Neural cell (in vitro differentiated cells): ENCODE data around the gene ECHDC3. TPM values are rescaled to one million over a fixed set of nuclear protein-coding genes. Genes with fewer than 3 reads are reported as not detected.

Source experiments
- H2AFZ ChIP-seq: fragments of 200-600, 300-800 bp; sonication (generic), shearing (Covaris generic); 2 replicates; pipeline ENCODE4 v1.6.0; 2014; ENCODE audit warnings: low read depth, mild to moderate bottlenecking, antibody characterized with exemption, low read length, moderate library complexity
- H3F3A ChIP-seq: fragments of 200-600 bp; shearing (Covaris generic); 2 replicates; pipeline ENCODE4 v1.6.1; 2016; ENCODE audit warnings: mild to moderate bottlenecking, moderate library complexity, mixed read lengths, antibody characterized with exemption, low read length; ENCODE audit not compliant: insufficient read depth, poor library complexity, severe bottlenecking
- H3K27ac ChIP-seq: fragments of 200-600, 300-800 bp; sonication (generic), shearing (Covaris generic); 2 replicates; pipeline ENCODE4 v1.5.1; 2014; ENCODE audit warnings: mild to moderate bottlenecking, low read length, moderate library complexity
- H3K27me3 ChIP-seq: fragments of 300-800, 200-600 bp; sonication (generic), shearing (Covaris generic); 2 replicates; pipeline ENCODE4 v1.6.0; 2014; ENCODE audit warnings: mild to moderate bottlenecking, low read depth, low read length, moderate library complexity; ENCODE audit not compliant: insufficient read depth
- H3K36me3 ChIP-seq: fragments of 300-800, 200-600 bp; sonication (generic), shearing (Covaris generic); 2 replicates; pipeline ENCODE4 v1.5.1; 2014; ENCODE audit warnings: mild to moderate bottlenecking, antibody characterized with exemption, low read length, moderate library complexity; ENCODE audit not compliant: insufficient read depth
- H3K4me2 ChIP-seq: fragments of 300-800, 200-600 bp; sonication (generic), shearing (Covaris generic); 2 replicates; pipeline ENCODE4 v1.6.0; 2014; ENCODE audit warnings: mild to moderate bottlenecking, low read length
- H3K4me3 ChIP-seq: fragments of 300-800, 200-600 bp; sonication (generic), shearing (Covaris generic); 2 replicates; pipeline ENCODE4 v1.5.1; 2014; ENCODE audit warnings: mild to moderate bottlenecking, low read length, moderate library complexity
- H3K79me2 ChIP-seq: fragments of 200-600 bp; shearing (Covaris generic); replicated peaks from 2 replicates; pipeline ENCODE4 v1.6.0; 2014; ENCODE audit warnings: mild to moderate bottlenecking, low read length, moderate library complexity; ENCODE audit not compliant: insufficient read depth
- H3K9ac ChIP-seq: fragments of 300-800, 200-600 bp; sonication (generic), shearing (Covaris generic); 2 replicates; pipeline ENCODE4 v1.6.1; 2016; ENCODE audit warnings: mild to moderate bottlenecking, low read length, mixed read lengths
- H3K9me2 ChIP-seq: fragments of 200-600 bp; shearing (Covaris generic); 2 replicates; pipeline ENCODE4 v1.6.1; 2016; ENCODE audit warnings: mild to moderate bottlenecking, low read length, mixed read lengths; ENCODE audit not compliant: insufficient read depth
- H3K9me3 ChIP-seq: fragments of 200-600, 300-800 bp; sonication (generic), shearing (Covaris generic); 2 replicates; pipeline ENCODE4 v1.6.1; 2016; ENCODE audit warnings: mild to moderate bottlenecking, mixed run types, low read length, moderate library complexity, mixed read lengths
- H4K20me1 ChIP-seq: fragments of 200-600 bp; shearing (Covaris generic); 2 replicates; pipeline ENCODE4 v1.6.1; 2016; ENCODE audit warnings: mild to moderate bottlenecking, mixed run types; ENCODE audit not compliant: insufficient read depth
- CTCF ChIP-seq: fragments of 450-650 bp; IDR thresholded peaks from 2 replicates; pipeline ENCODE4 v1.5.1; 2014; ENCODE audit warnings: antibody characterized with exemption, mild to moderate bottlenecking, moderate library complexity; ENCODE audit not compliant: poor library complexity, severe bottlenecking
- EP300 ChIP-seq: fragments of 450-650 bp; conservative IDR thresholded peaks from 2 replicates; pipeline ENCODE4 v1.6.1; 2014; ENCODE audit warnings: antibody characterized with exemption, mild to moderate bottlenecking, moderate library complexity; ENCODE audit not compliant: poor library complexity, severe bottlenecking
- EZH2 ChIP-seq: fragments of 200-600, 300-800 bp; shearing (Covaris generic), sonication (generic); IDR thresholded peaks from 2 replicates; pipeline ENCODE4 v1.6.1; 2014; ENCODE audit warnings: antibody characterized with exemption, low read length, borderline replicate concordance, mild to moderate bottlenecking; ENCODE audit not compliant: insufficient read depth, poor library complexity, severe bottlenecking
- MXI1 ChIP-seq: fragments of 450-650 bp; conservative IDR thresholded peaks from 2 replicates; pipeline ENCODE4 v1.6.1; 2014; ENCODE audit warnings: antibody characterized with exemption, mild to moderate bottlenecking; ENCODE audit not compliant: poor library complexity, severe bottlenecking
- POLR2AphosphoS5 ChIP-seq: IDR thresholded peaks from 2 replicates; pipeline ENCODE4 v1.6.1; 2012
- RAD21 ChIP-seq: fragments of 450-650 bp; conservative IDR thresholded peaks from 2 replicates; pipeline ENCODE4 v1.6.1; 2014; ENCODE audit warnings: antibody characterized with exemption, mild to moderate bottlenecking, moderate library complexity
- REST ChIP-seq: IDR thresholded peaks from 2 replicates; pipeline ENCODE4 v1.6.1; 2012; ENCODE audit warnings: borderline replicate concordance
- SMC3 ChIP-seq: fragments of 450-650 bp; conservative IDR thresholded peaks from 2 replicates; pipeline ENCODE4 v1.6.1; 2014; ENCODE audit warnings: antibody characterized with exemption, mild to moderate bottlenecking, moderate library complexity; ENCODE audit not compliant: poor library complexity
- TAF1 ChIP-seq: IDR thresholded peaks from 2 replicates; pipeline ENCODE4 v1.6.1; 2012; ENCODE audit warnings: low read depth
- polyA minus RNA-seq: library from RNA; depleted of rRNA, polyadenylated mRNA; stranded (reverse); fragments of >200 nt; gene quantifications from 2 replicates; pipeline ENCODE4 v1.2.3, GENCODE V29; 2014
- polyA plus RNA-seq: library from polyadenylated mRNA; depleted of rRNA; stranded (reverse); fragments of >200 nt; gene quantifications from 2 replicates; pipeline ENCODE4 v1.2.3, GENCODE V29; 2014

Gene ECHDC3
- polyA plus RNA-seq (0.64 TPM in 1 of 2 replicates, not detected in the other), polyA minus RNA-seq (not detected in 2 replicates)

GRCh38 chr10:11742009-11742778, at the start of gene ECHDC3:
ECHDC3 (plus strand) TSS chr10:11742382; CDS start chr10:11742577, 195 bp downstream.
- Histone ChIP-seq H2AFZ (no peak within 1 kb of the TSS), H3F3A (no peaks in the 10 kb centered on the region), H3K27me3 (no peaks in the 10 kb centered on the region), H3K9me2 (no peaks in the 10 kb centered on the region), H3K9ac (no peak within 1 kb of the TSS), H3K4me2 (no peak within 1 kb of the TSS), H4K20me1 (no peaks in the 10 kb centered on the region), H3K36me3 (no peaks in the 10 kb centered on the region), H3K4me3 (no peak within 1 kb of the TSS), H3K9me3 (no peaks in the 10 kb centered on the region), H3K79me2 (no peaks in the 10 kb centered on the region), H3K27ac (no peak within 1 kb of the TSS)
- TF ChIP-seq CTCF: no peak
- no peak for TF ChIP-seq MXI1
- TF ChIP-seq POLR2AphosphoS5: no peak
- no peak for TF ChIP-seq SMC3
- TF ChIP-seq EZH2: no peak
- no peak for TF ChIP-seq REST
- TF ChIP-seq EP300: no peak
- no peak for TF ChIP-seq TAF1
- TF ChIP-seq RAD21: no peak

GRCh38 chr10:11693376-11693775, 48.8 kb upstream of the ECHDC3 start:
- H4K20me1 ChIP-seq: no peaks in the 10 kb centered on the region
- H3K27ac ChIP-seq: no peak overlapping the region
- H2AFZ ChIP-seq: no peak overlapping the region
- H3K9ac ChIP-seq: no peak overlapping the region
- no peak overlapping the region for H3K4me2 ChIP-seq
- no peaks in the 10 kb centered on the region for H3K36me3 ChIP-seq
- H3K79me2 ChIP-seq: no peaks in the 10 kb centered on the region
- H3K9me2 ChIP-seq: no peaks in the 10 kb centered on the region
- no peaks in the 10 kb centered on the region for H3F3A ChIP-seq
- H3K27me3 ChIP-seq: no peaks in the 10 kb centered on the region
- no peaks in the 10 kb centered on the region for H3K9me3 ChIP-seq
- H3K4me3 ChIP-seq: no peak overlapping the region
- TF ChIP-seq MXI1 (no peak), CTCF (no peak), POLR2AphosphoS5 (no peak), EP300 (no peak), RAD21 (no peak)
